ENCODE results near the gene B4GALNT4. TPM values are rescaled to one million over a fixed set of nuclear protein-coding genes. Genes with fewer than 3 reads are reported as not detected.

The B4GALNT4 gene
- total RNA-seq, 1 donor from 2014 or later, result 16.4 TPM

- no peaks in the 10 kb centered on the region for H3K4me1 Mint-ChIP-seq
- no peak overlapping the region for H3K27ac ChIP-seq
- no peak overlapping the region for H3K4me3 ChIP-seq
- H3K79me2 ChIP-seq (ENCODE audit: low read depth), result no peaks in the 10 kb centered on the region
- peaks cover 7% of the 10 kb centered on the region for H3K27me3 Mint-ChIP-seq (ENCODE audit: insufficient read depth, low read depth)
- no peaks in the 10 kb centered on the region for H4K20me1 ChIP-seq (ENCODE audit: low read depth)
- H3K4me2 ChIP-seq, result no peak overlapping the region
- peaks cover 4% of the 10 kb centered on the region for H3F3A ChIP-seq (ENCODE audit: low read depth)
- TF ChIP-seq, protein P1, sequence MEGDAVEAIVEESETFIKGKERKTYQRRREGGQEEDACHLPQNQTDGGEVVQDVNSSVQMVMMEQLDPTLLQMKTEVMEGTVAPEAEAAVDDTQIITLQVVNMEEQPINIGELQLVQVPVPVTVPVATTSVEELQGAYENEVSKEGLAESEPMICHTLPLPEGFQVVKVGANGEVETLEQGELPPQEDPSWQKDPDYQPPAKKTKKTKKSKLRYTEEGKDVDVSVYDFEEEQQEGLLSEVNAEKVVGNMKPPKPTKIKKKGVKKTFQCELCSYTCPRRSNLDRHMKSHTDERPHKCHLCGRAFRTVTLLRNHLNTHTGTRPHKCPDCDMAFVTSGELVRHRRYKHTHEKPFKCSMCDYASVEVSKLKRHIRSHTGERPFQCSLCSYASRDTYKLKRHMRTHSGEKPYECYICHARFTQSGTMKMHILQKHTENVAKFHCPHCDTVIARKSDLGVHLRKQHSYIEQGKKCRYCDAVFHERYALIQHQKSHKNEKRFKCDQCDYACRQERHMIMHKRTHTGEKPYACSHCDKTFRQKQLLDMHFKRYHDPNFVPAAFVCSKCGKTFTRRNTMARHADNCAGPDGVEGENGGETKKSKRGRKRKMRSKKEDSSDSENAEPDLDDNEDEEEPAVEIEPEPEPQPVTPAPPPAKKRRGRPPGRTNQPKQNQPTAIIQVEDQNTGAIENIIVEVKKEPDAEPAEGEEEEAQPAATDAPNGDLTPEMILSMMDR (IDR thresholded peaks at IDR 0.05), result no peak
- TF ChIP-seq EZH2phosphoT487 (IDR thresholded peaks at IDR 0.05) (no peak), EZH2 (IDR thresholded peaks at IDR 0.05) (no peak)
- H3K36me3 ChIP-seq, result no peaks in the 10 kb centered on the region
- no peak overlapping the region for H2AFZ ChIP-seq (replicated peaks)
- no peak overlapping the region for H3K4me3 Mint-ChIP-seq
- peaks cover 19% of the 10 kb centered on the region for H3K27me3 ChIP-seq
- no peak for DNase-seq (ENCODE audit: low spot score)
- no peaks in the 10 kb centered on the region for H3K4me1 ChIP-seq
- H3K36me3 Mint-ChIP-seq, result no peaks in the 10 kb centered on the region
- H3K9ac ChIP-seq, result no peak overlapping the region
- no peaks in the 10 kb centered on the region for H3K9me3 Mint-ChIP-seq
- no peaks in the 10 kb centered on the region for H3K9me3 ChIP-seq (ENCODE audit: low read depth)
- H3K27ac Mint-ChIP-seq, result no peak overlapping the region
Observed at GRCh38 chr11:407651-408123, 38.4 kb downstream of the B4GALNT4 start.

DNA sequence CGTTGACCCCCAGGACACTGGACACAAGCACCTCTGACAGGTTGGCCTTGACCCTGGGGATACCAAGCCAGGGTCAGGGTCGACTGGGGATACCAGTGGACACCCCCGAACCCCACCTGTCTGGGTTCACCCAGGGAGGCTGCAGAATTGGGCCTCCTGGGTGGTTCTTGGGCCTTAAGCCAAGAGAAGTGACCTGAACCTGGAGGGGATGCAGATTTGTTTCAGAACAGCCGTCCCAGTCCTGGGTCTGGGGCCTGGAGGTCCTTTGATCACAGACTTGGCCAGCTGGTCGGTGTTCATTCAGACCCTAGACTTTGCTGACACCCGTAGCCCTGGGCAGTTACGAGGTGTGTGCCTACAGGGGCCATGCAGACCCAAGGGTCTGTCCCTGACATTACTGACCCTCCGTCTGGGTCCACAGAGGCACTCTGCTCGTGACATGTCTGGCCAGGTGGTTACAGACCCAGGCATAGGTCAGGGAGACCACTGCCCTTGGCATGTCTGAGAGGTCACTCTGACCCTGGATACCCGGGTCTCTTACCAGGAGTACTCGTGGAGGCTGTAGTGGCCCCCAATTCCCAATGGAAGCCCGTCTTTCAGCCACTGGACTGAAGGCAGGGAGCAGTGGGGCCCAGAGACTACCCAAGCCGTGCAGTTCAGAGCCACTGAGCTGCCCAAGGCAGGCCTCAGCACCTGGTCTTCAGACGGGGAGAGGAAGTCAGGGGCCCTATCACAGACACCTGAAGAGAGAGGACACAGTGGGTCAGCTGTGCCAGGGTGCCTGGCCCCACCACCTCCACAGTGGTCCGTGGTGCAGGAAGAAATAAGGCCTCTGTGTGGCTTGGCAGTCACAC lies 39.1 kb downstream of the B4GALNT4 start:
- Mint-ChIP-seq H3K36me3 (no peaks in the 10 kb centered on the region), H3K27me3 (ENCODE audit: insufficient read depth, low read depth) (peaks cover 9% of the 10 kb centered on the region), H3K4me3 (no peak overlapping the region), H3K27ac (no peak overlapping the region), H3K4me1 (no peaks in the 10 kb centered on the region), H3K9me3 (no peaks in the 10 kb centered on the region)
- no peak for DNase-seq (ENCODE audit: low spot score)
- H3K9ac ChIP-seq, result no peak overlapping the region
- H3K4me2 ChIP-seq, result no peak overlapping the region
- H3K36me3 ChIP-seq, result no peaks in the 10 kb centered on the region
- H3K27me3 ChIP-seq, result peaks cover 19% of the 10 kb centered on the region
- no peak overlapping the region for H2AFZ ChIP-seq (replicated peaks)
- TF ChIP-seq EZH2phosphoT487 (IDR thresholded peaks at IDR 0.05) (no peak), EZH2 (IDR thresholded peaks at IDR 0.05) (no peak)
- peaks cover 4% of the 10 kb centered on the region for H3F3A ChIP-seq (ENCODE audit: low read depth)
- no peaks in the 10 kb centered on the region for H3K9me3 ChIP-seq (ENCODE audit: low read depth)
- H3K4me1 ChIP-seq, result no peaks in the 10 kb centered on the region
- no peaks in the 10 kb centered on the region for H4K20me1 ChIP-seq (ENCODE audit: low read depth)
- H3K27ac ChIP-seq, result no peak overlapping the region
- H3K79me2 ChIP-seq (ENCODE audit: low read depth), result no peaks in the 10 kb centered on the region
- no peak overlapping the region for H3K4me3 ChIP-seq

DNA sequence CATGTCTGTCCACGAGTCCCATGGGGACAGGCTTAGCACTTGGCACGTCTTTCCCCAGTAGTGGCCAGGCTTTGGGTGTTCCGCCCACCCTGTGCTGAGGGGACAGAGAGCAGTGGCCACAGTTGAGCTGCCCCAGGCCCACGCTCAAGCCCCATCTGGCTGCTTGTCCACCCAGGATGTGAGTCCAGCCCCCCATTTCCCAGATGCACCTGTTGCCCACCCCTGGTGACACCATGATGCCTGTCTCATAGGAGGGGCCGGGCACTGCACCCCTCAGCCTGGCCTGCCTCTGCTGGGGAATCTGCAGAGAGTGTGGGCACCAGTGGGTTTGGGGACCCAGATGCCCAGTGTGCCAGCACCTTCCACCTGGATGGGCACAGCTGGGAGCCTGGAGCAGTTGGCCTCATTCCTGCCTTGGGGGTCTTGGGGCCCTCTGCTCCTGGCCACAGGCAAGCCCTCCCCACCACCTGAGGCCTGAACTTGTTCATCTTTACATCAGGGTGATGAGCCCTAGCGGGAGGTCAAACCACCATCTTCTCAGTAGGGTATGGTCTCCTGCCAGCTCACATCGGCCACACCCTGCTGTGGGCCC lies 39.8 kb downstream of the B4GALNT4 start:
- no peaks in the 10 kb centered on the region for H4K20me1 ChIP-seq (ENCODE audit: low read depth)
- no peak overlapping the region for H3K9ac ChIP-seq
- no peak overlapping the region for H3K4me3 ChIP-seq
- Mint-ChIP-seq H3K36me3 (no peaks in the 10 kb centered on the region), H3K27me3 (ENCODE audit: insufficient read depth, low read depth) (peaks cover 8% of the 10 kb centered on the region), H3K27ac (no peak overlapping the region), H3K4me3 (no peak overlapping the region), H3K4me1 (no peaks in the 10 kb centered on the region), H3K9me3 (no peaks in the 10 kb centered on the region)
- H3K4me1 ChIP-seq, result no peaks in the 10 kb centered on the region
- H2AFZ ChIP-seq (replicated peaks), result no peak overlapping the region
- H3F3A ChIP-seq (ENCODE audit: low read depth), result peaks cover 4% of the 10 kb centered on the region
- H3K36me3 ChIP-seq, result no peaks in the 10 kb centered on the region
- TF ChIP-seq EZH2phosphoT487 (IDR thresholded peaks at IDR 0.05) (no peak), EZH2 (IDR thresholded peaks at IDR 0.05) (no peak)
- TF ChIP-seq, protein P1 (IDR thresholded peaks at IDR 0.05), result no peak
- no peaks in the 10 kb centered on the region for H3K79me2 ChIP-seq (ENCODE audit: low read depth)
- no peak for DNase-seq (ENCODE audit: low spot score)
- no peaks in the 10 kb centered on the region for H3K9me3 ChIP-seq (ENCODE audit: low read depth)
- H3K27me3 ChIP-seq, result peaks cover 19% of the 10 kb centered on the region
- no peak overlapping the region for H3K4me2 ChIP-seq
- H3K27ac ChIP-seq, result no peak overlapping the region

Data from neural progenitor cell (in vitro differentiated cells).